Gastroesophageal sphincter (tissue), 4 donors: ENCODE data around the gene TSPAN14. TPM values are rescaled to one million over a fixed set of nuclear protein-coding genes. Genes with fewer than 3 reads are reported as not detected.

Source experiments
- ATAC-seq: fragments of 150-250 bp; one replicate; pipeline ENCODE4 v1.9.1; 2016; ENCODE audit warnings: mild to moderate bottlenecking, moderate library complexity
- H3K27ac ChIP-seq, 4 donors: fragments of 200-600 bp; sonication (generic) in 3 of 4; 1 replicate in 3 of 4; 2 replicates in 1 of 4; pipeline ENCODE4 v1.5.1; 2016 to 2019
- H3K27me3 ChIP-seq: fragments of 200-600 bp; sonication (generic); one replicate; pipeline ENCODE4 v1.5.1; 2019
- H3K36me3 ChIP-seq, 2 donors: fragments of 200-600 bp; sonication (generic); one replicate each; pipeline ENCODE4 v1.5.1; 2019; ENCODE audit warnings: control low read depth in 1 of 2
- H3K4me1 ChIP-seq, 3 donors: fragments of 200-600 bp; sonication (generic); 1 replicate in 2 of 3; 2 replicates in 1 of 3; pipeline ENCODE4 v1.5.1; 2016 to 2019; ENCODE audit warnings: control low read depth in 2 of 3
- H3K4me3 ChIP-seq, 2 donors: fragments of 200-600 bp; sonication (generic); one replicate each; pipeline ENCODE4 v1.5.1; 2019; ENCODE audit warnings: mild to moderate bottlenecking in 1 of 2, moderate library complexity in 1 of 2
- H3K9me3 ChIP-seq, 3 donors: fragments of 200-600 bp; sonication (generic); one replicate each; pipeline ENCODE4 v1.5.1; 2017 to 2019; ENCODE audit warnings: control low read depth in 2 of 3
- EP300 ChIP-seq: sonication (generic); formaldehyde crosslinking; IDR thresholded peaks from one replicate; pipeline ENCODE4 v1.6.1; 2017; ENCODE audit warnings: antibody characterized with exemption, mild to moderate bottlenecking
- POLR2A ChIP-seq, 2 donors: fragments of 450-650 bp; IDR thresholded peaks; one replicate each; pipeline ENCODE4 v1.6.1; 2017; ENCODE audit warnings: antibody characterized with exemption in 2 of 2, mild to moderate bottlenecking in 2 of 2, moderate library complexity in 1 of 2
- POLR2AphosphoS5 ChIP-seq: sonication (generic); formaldehyde crosslinking; IDR thresholded peaks from one replicate; pipeline ENCODE4 v1.6.1; 2017; ENCODE audit warnings: antibody characterized with exemption
- WGBS, 2 donors: methylation state at CpG; one replicate each; pipeline ENCODE4 v1.1.5; 2018; ENCODE audit warnings: low coverage in 1 of 2; 5-methylcytosine and 5-hydroxymethylcytosine counted together
- total RNA-seq, 4 donors: library from RNA; depleted of rRNA; stranded (reverse); fragments of >200 nt; gene quantifications; one replicate each; pipeline ENCODE4 v1.1.0, GENCODE V29; 2016
- TF ChIP-seq, protein P1 (sequence below), 4 experiments: fragments of 200-600 bp in 2 of 4; fragments of 450-650 bp in 2 of 4; sonication (generic) in 1 of 4; IDR thresholded peaks; one replicate each; pipeline ENCODE4 v1.5.1; 2017 to 2019; ENCODE audit warnings: antibody characterized with exemption in 4 of 4, mild to moderate bottlenecking in 2 of 4, moderate library complexity in 2 of 4

Gene TSPAN14
- total RNA-seq, 4 donors from 2014 or later: 23.3 to 52.4 (median 37.1) TPM

DNA sequence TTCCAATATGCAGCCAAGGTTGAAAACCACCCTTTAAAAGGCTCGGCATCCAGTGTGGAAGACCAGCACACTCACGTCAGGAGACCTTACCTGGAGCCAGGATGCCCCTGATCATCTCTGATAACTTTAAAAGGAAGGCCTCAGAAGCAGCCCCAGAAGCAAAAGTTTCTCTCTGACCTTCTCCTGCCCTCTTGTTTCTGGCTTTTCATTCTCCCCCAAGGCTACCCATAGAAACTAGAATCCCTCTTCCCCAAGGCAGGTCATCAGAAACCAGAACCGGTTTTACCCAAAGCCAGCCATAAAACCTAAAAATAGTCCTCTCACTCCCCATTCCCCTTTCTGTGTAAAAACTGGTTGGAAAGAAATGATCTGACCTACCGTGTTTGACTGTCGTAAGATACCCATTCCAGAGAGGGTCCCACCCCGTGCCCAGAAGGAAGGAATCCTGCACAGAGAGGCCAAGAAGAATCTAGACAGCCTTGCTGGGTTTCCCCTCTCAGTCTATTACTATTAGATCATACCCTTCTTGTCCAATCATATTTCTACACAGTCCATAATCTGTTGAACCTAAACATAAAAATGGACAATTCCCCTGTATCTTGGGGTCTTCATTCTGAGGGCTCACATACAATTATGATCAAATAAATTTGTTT is 17.5 kb upstream of the TSPAN14 start:
- ATAC-seq: no peak
- H3K36me3 ChIP-seq: peaks cover 0 to 11% of the 10 kb centered on the region in 2 donors
- H3K9me3 ChIP-seq: no peaks in the 10 kb centered on the region
- H3K27ac ChIP-seq: no peak overlapping the region
- no peaks in the 10 kb centered on the region for H3K27me3 ChIP-seq
- H3K4me1 ChIP-seq: no peaks in the 10 kb centered on the region
- TF ChIP-seq POLR2AphosphoS5 (no peak), EP300 (no peak), POLR2A (IDR thresholded peaks at IDR 0.05) (no peak)
- TF ChIP-seq, protein P1, sequence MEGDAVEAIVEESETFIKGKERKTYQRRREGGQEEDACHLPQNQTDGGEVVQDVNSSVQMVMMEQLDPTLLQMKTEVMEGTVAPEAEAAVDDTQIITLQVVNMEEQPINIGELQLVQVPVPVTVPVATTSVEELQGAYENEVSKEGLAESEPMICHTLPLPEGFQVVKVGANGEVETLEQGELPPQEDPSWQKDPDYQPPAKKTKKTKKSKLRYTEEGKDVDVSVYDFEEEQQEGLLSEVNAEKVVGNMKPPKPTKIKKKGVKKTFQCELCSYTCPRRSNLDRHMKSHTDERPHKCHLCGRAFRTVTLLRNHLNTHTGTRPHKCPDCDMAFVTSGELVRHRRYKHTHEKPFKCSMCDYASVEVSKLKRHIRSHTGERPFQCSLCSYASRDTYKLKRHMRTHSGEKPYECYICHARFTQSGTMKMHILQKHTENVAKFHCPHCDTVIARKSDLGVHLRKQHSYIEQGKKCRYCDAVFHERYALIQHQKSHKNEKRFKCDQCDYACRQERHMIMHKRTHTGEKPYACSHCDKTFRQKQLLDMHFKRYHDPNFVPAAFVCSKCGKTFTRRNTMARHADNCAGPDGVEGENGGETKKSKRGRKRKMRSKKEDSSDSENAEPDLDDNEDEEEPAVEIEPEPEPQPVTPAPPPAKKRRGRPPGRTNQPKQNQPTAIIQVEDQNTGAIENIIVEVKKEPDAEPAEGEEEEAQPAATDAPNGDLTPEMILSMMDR (IDR thresholded peaks at IDR 0.05): no peak
- H3K4me3 ChIP-seq: no peak overlapping the region
- 57 to 71% methylated on average over 3 to 6 of the region's 6 CpGs for WGBS, 2 donors

DNA sequence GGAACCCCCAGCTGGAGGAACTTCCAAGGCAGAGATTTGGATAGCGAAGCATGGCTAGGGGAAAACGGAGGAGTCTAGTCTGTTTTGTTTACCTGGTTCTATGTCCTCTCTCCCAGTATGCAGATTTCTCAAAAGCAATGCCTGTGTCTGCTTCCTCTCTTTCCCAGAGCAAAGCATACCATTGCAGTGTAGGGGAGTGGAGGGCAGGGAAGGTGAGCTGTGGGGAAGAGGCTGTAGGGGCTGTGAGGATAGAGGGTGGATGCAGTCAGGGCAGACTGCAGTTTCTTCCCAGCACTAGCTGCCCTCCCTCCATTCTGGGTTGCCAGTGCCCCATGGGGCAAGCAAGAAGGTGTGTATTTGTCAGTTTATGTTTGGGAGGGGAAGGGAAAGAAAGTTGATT is 16.9 kb upstream of the TSPAN14 start:
- no peaks in the 10 kb centered on the region for H3K4me1 ChIP-seq
- H3K27me3 ChIP-seq: no peaks in the 10 kb centered on the region
- peaks cover 0 to 5% of the 10 kb centered on the region in 2 donors for H3K36me3 ChIP-seq
- no peak overlapping the region for H3K27ac ChIP-seq
- no peak for ATAC-seq
- no peak for TF ChIP-seq POLR2A (IDR thresholded peaks at IDR 0.05)
- 50 to 100% methylated on average over 1 to 2 of the region's 2 CpGs for WGBS, 2 donors
- H3K4me3 ChIP-seq: no peak overlapping the region
- no peaks in the 10 kb centered on the region for H3K9me3 ChIP-seq

DNA sequence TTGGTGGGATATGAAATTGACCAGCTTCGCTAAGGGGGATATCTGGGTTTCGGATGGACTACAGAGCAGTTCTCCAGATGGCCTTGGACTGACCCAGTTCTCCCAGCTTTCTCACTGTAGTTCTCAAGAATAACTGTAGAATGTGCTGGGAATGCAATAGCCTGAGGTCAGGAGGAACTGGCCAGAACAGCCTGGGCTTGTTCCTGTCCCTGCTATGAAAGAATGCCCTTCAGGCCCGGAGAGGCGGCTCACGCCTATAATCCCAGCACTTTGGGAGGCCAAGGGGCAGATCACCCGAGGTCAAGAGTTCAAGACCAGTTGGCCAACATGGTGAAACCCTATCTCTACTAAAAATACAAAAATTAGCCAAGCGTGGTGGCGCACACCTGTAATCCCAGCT is 12.3 kb upstream of the TSPAN14 start:
- Histone ChIP-seq H3K4me1 (peaks cover 0 to 18% (median 0%) of the 10 kb centered on the region in 3 donors), H3K9me3 (no peaks in the 10 kb centered on the region), H3K4me3 (no peak overlapping the region), H3K36me3 (no peaks in the 10 kb centered on the region), H3K27me3 (no peaks in the 10 kb centered on the region), H3K27ac (no peak overlapping the region)
- no peak for ATAC-seq
- WGBS, 2 donors: 100% methylated on average over 3 of the region's 8 CpGs; no CpG with 5 or more reads in 1 of the 2 donors
- TF ChIP-seq EP300 (no peak), POLR2AphosphoS5 (no peak), POLR2A (IDR thresholded peaks at IDR 0.05) (no peak)
- TF ChIP-seq, protein P1 (IDR thresholded peaks at IDR 0.05): no peak

DNA sequence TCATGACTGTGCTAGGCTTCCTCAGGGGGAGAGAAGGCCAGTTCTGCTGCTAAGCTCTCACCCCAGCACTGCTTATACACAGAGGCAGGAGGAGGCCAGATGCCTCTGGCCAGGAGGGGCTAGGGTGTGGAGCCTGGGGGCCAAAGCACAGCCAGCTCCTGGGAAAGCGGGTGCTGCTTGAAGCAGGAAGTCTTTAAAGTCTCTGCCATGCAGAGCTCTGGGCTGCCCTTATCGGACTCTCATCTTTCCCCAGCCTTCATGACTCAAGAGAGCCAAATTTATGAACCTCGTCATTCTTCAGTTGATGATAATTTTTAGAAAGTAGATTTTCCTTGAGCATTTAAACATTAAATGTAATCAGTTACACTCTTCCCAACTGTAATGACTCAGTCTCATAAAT is 11.2 kb upstream of the TSPAN14 start:
- no peaks in the 10 kb centered on the region for H3K36me3 ChIP-seq
- H3K4me1 ChIP-seq: peaks cover 0 to 18% (median 0%) of the 10 kb centered on the region in 3 donors
- no peak for ATAC-seq
- H3K27ac ChIP-seq: no peak overlapping the region
- H3K9me3 ChIP-seq: no peaks in the 10 kb centered on the region
- TF ChIP-seq POLR2AphosphoS5 (no peak), EP300 (no peak), POLR2A (IDR thresholded peaks at IDR 0.05) (no peak)
- TF ChIP-seq, protein P1 (IDR thresholded peaks at IDR 0.05): no peak
- 82 to 86% methylated on average over 2 of the region's 3 CpGs for WGBS, 2 donors
- no peaks in the 10 kb centered on the region for H3K27me3 ChIP-seq
- H3K4me3 ChIP-seq: no peak overlapping the region

DNA sequence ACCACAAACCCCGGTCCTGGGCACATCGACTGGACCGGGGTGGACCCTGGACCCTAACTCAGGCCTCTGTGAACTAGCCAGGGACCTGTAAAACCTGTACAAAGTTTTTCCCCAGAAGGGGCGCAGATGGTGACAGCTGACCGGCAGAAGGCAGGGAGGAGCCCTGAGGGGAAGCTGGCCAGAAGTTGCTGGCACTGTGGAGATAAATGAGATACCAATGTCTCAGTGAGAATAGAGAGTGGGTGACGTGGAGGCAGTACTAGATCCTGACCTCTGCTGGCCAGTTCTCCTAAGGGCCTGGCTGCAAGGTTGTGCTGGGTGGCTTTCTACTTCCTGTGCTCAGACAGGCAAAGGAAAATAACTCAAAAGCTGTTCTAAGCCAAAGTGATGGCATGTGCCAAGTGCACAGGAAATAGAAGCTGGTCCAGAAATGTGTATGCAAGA is 10.6 kb upstream of the TSPAN14 start:
- peaks cover 0 to 18% (median 0%) of the 10 kb centered on the region in 3 donors for H3K4me1 ChIP-seq
- no peaks in the 10 kb centered on the region for H3K27me3 ChIP-seq
- TF ChIP-seq, protein P1 (IDR thresholded peaks at IDR 0.05): peak in 1 of 4 experiments; percentile 28
- TF ChIP-seq POLR2A (IDR thresholded peaks at IDR 0.05) (no peak), EP300 (no peak)
- WGBS, 2 donors: 50% methylated on average over 2 of the region's 6 CpGs; no CpG with 5 or more reads in 1 of the 2 donors
- no peaks in the 10 kb centered on the region for H3K9me3 ChIP-seq
- no peak for ATAC-seq
- no peaks in the 10 kb centered on the region for H3K36me3 ChIP-seq
- no peak overlapping the region for H3K4me3 ChIP-seq
- peak overlapping the region in 1 of 4 donors; percentile 5 for H3K27ac ChIP-seq
